ENCODE results near the gene RAB21. TPM values are rescaled to one million over a fixed set of nuclear protein-coding genes. Genes with fewer than 3 reads are reported as not detected.

RAB21 gene
- total and polyA plus RNA-seq, 7 donors, result 7.8 to 27.0 (median 18.3) TPM

- H3K4me3 ChIP-seq, result no peak overlapping the region
- no peaks in the 10 kb centered on the region for H3K4me1 ChIP-seq
- WGBS, 2 donors, result 47 to 70% methylated on average over 5 of the region's 5 CpGs
- peaks cover 0 to 5% (median 0%) of the 10 kb centered on the region in 3 donors for H3K27me3 ChIP-seq
- no peaks in the 10 kb centered on the region for H3K9me3 ChIP-seq
- DNase-seq, result no peak
- no peak for TF ChIP-seq CTCF (IDR thresholded peaks at IDR 0.05)
- no peak for TF ChIP-seq POLR2A (IDR thresholded peaks at IDR 0.05)
- TF ChIP-seq POLR2AphosphoS5 (IDR thresholded peaks at IDR 0.05), result no peak
- TF ChIP-seq EP300 (IDR thresholded peaks at IDR 0.05), result no peak
- H3K27ac ChIP-seq, result no peak overlapping the region
- intact Hi-C loops (cut with DNase I), result loop anchor here (2.0 kb wide), 1 partner anchor 331 kb away; no protein-coding TSS in a partner anchor
- H3K36me3 ChIP-seq, result no peaks in the 10 kb centered on the region
Observed at GRCh38 chr12:71748081-71748850, 6.4 kb upstream of the RAB21 start.

GRCh38 chr12:71749666-71750065 is 5.0 kb upstream of the RAB21 start:
- 94 to 96% methylated on average over 1 of the region's 1 CpG for WGBS, 2 donors
- peaks cover 0 to 5% (median 0%) of the 10 kb centered on the region in 3 donors for H3K27me3 ChIP-seq
- no peak for DNase-seq
- no peak overlapping the region for H3K27ac ChIP-seq
- no peaks in the 10 kb centered on the region for H3K9me3 ChIP-seq
- peaks cover 0 to 7% (median 0%) of the 10 kb centered on the region in 4 donors for H3K4me1 ChIP-seq
- no peak overlapping the region for H3K4me3 ChIP-seq
- TF ChIP-seq CTCF (IDR thresholded peaks at IDR 0.05) (no peak), EP300 (IDR thresholded peaks at IDR 0.05) (no peak)
- intact Hi-C loops (cut with DNase I), result loop anchor here (2.0 kb wide), 1 partner anchor 333 kb away; no protein-coding TSS in a partner anchor
- H3K36me3 ChIP-seq, result no peaks in the 10 kb centered on the region

GRCh38 chr12:71752891-71753290 is 1.8 kb upstream of the RAB21 start:
- Histone ChIP-seq H3K9me3 (no peaks in the 10 kb centered on the region), H3K27ac (no peak overlapping the region), H3K4me1 (peaks cover 0 to 29% (median 21%) of the 10 kb centered on the region in 4 donors), H3K4me3 (no peak overlapping the region), H3K27me3 (peaks cover 0 to 5% (median 0%) of the 10 kb centered on the region in 3 donors), H3K36me3 (no peaks in the 10 kb centered on the region)
- no peak for TF ChIP-seq CTCF (IDR thresholded peaks at IDR 0.05)
- intact Hi-C loops (cut with DNase I), result no loop called here
- DNase-seq, result no peak
- 89 to 95% methylated on average over 1 of the region's 1 CpG for WGBS, 2 donors

- Histone ChIP-seq H3K4me3 (peak overlapping the region; percentile 79 to 85 (median 82)), H3K4me1 (peaks cover 0 to 31% (median 26%) of the 10 kb centered on the region in 4 donors), H3K27me3 (peaks cover 0 to 3% (median 0%) of the 10 kb centered on the region in 3 donors), H3K9me3 (peaks cover 0 to 6% (median 3%) of the 10 kb centered on the region in 4 donors), H3K27ac (peak overlapping the region; percentile 94 to 97 (median 95)), H3K36me3 (peaks cover 0 to 12% (median 0%) of the 10 kb centered on the region in 4 donors)
- TF ChIP-seq POLR2AphosphoS5 (IDR thresholded peaks at IDR 0.05) (peak in 2 of 4 donors; percentile 12 to 30), POLR2A (IDR thresholded peaks at IDR 0.05) (no peak), CTCF (IDR thresholded peaks at IDR 0.05) (no peak), EP300 (IDR thresholded peaks at IDR 0.05) (no peak)
- 1 to 2% methylated on average over 45 of the region's 45 CpGs for WGBS, 2 donors
- DNase-seq, result peak; percentile 77
- intact Hi-C loops (cut with DNase I), result loop anchor here (2.0 kb wide), 2 partner anchors 69 to 93 kb away; partner anchors contain the start of genes TMEM19 and ZFC3H1
Observed at GRCh38 chr12:71755146-71755892, 656 bp downstream of the RAB21 start.

Measured in sigmoid colon (tissue), 7 donors.